Renal pelvis (tissue), 4 donors: Measurements from ENCODE around the gene ABCA9. TPM values are rescaled to one million over a fixed set of nuclear protein-coding genes. Genes with fewer than 3 reads are reported as not detected.
A peak's percentile ranks its signal among the peaks of the same experiment; 100 is the strongest.
"Not testable (repeated sequence)": the region's sequence is repeated elsewhere in the genome, so short reads cannot be mapped to it uniquely, and the experiment has no call there.

Experiments
- DNase-seq: peaks from one replicate; pipeline ENCODE4 v3.0.0-alpha.2; 2013
- polyA plus RNA-seq, 3 donors: library from polyadenylated mRNA; unstranded; fragments of 120-200 nt; gene quantifications; one replicate each; pipeline ENCODE4 v1.2.1, GENCODE V29; 2013; ENCODE audit not compliant: insufficient read length in 3 of 3

The ABCA9 gene
- polyA plus RNA-seq, 3 donors: 1.8 to 6.6 (median 4.2) TPM

- no peak for DNase-seq
Observed at GRCh38 chr17:69044371-69044770, 16.4 kb downstream of the ABCA9 start.

DNA sequence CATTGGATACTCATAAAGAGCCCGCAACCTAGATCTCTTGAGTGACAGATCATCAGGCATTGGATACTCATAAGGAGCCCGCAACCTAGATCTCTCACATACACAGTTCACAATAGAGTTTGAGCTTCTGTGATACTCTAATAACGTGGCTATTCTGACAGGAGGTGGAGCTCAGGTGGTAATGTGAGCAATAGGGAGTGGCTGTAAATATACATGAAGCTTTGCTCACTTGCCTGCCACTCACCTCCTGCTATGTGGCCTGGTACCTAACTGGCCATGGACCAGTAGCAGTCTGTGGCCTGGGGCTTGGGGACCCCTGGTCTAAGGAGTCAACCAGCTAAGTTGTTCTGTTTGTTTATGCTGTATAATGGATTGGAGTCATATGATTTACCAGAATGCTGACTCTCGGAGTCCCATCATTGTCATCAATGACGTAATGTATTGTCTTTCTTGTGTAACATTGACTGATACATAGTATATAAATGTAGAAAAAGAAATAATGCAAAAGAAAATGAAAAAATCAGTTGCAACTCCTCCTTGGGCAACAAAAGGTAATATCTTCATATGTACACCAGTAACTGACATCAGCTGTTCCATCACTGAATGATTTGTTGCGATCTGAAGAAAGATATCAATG is 17.5 kb downstream of the ABCA9 start:
- no peak for DNase-seq

GRCh38 chr17:69042308-69042707 is 18.4 kb downstream of the ABCA9 start:
- no peak for DNase-seq

- DNase-seq: no peak
Observed at GRCh38 chr17:69031839-69032238, 28.9 kb downstream of the ABCA9 start.

DNA sequence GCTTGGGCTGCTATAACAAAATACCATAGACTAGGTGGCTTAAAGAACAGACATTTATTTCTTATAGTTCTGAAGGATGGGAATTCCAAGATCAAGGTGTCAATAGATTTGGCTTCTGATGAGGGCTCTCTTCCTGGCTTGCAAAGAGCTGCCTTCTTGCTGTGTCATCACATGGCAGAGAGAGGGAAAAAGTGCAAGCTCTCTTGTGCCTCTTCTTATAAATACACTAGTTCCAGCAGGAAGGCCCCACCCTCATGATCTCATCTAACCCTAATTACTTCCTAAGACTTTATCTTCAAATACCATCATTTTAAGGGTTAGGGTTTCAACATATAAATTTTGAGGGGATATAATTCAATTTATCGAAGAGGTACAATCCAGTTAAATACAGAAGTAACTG is 30.6 kb downstream of the ABCA9 start:
- no peak for DNase-seq

GRCh38 chr17:69018687-69019086 is 42.0 kb downstream of the ABCA9 start:
- no peak for DNase-seq

- DNase-seq: no peak
Observed at GRCh38 chr17:69018022-69018615, 42.6 kb downstream of the ABCA9 start.

DNA sequence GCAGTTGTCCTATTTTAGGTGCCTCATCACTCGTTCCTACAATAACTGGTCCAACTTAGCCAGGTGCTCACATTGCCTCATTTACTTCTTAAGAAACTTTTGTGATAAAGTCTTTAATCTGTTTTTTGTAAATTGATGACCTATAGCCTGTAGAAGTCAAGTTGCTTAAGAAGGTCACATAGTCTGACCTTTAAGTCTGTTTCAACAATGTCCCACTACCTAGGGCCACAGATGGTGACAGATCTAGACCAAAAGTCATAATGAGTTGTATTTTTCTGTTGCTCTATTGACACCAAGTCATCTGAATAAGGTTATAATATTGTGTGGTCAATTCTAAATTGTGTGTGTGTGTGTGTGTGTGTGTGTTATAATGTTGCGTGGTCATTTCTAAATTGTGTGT is 45.1 kb downstream of the ABCA9 start:
- DNase-seq: no peak

DNA sequence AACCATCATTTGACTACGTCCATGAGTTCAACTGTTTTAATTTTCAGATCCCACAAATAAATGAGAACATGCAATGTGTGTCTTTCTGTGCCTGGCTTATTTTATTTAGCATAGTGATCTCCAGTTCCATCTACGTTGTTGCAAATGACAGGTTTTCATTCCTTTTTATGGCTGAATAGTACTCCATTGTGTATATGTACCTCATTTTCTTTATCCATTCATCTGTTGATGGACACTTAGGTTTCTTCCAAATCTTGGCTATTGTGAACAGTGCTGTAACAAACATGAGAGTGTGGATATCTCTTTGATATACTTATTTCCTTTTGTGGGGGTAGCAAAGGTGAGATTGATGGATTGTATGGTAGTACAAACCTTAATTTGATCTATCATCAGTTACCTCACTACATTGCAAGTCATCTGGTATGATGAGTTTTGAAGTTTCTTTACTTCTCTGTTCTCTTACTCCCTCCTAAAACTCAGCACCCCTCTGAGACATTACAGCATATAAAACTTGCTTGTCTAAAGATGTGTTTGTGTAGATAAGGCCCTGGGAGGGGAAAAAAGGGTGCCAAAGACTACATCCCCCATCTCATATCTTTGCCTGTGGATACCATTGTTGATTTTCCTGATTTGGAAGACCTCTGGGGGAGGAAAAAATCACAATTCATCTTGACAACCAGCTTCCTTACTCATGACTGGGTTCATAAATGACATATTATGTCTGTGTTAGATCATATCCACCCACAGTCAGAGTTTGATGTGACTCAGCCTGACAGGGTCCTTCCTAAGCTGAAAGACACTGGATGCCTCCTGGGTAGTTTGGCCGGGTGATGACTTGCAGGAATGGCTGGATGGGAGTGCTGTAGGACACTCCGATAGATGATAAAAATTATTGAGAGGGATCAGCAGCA is 47.6 kb downstream of the ABCA9 start:
- DNase-seq: no peak

GRCh38 chr17:69009930-69010329 is 50.8 kb downstream of the ABCA9 start:
- DNase-seq: no peak

DNA sequence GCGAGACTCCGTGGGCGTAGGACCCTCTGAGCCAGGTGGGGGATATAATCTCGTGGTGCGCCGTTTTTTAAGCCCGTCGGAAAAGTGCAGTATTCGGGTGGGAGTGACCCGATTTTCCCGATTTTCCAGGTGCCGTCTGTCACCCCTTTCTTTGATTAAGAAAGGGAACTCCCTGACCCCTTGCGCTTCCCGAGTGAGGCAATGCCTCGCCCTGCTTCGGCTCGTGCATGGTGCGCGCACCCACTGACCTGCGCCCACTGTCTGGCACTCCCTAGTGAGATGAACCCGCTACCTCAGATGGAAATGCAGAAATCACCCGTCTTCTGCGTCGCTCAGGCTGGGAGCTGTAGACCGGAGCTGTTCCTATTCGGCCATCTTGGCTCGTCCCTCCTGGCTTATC is 56.0 kb downstream of the ABCA9 start:
- not testable (repeated sequence) for DNase-seq

DNA sequence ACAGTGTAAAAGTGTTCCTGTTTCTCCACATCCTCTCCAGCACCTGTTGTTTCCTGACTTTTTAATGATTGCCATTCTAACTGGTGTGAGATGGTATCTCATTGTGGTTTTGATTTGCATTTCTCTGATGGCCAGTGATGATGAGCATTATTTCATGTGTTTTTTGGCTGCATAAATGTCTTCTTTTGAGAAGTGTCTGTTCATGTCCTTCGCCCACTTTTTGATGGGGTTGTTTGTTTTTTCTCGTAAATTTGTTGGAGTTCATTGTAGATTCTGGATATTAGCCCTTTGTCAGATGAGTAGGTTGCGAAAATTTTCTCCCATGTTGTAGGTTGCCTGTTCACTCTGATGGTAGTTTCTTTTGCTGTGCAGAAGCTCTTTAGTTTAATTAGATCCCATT is 61.0 kb downstream of the ABCA9 start:
- DNase-seq: not testable (repeated sequence)

- DNase-seq: no peak
Observed at GRCh38 chr17:68993112-68993511, 67.6 kb downstream of the ABCA9 start.

DNA sequence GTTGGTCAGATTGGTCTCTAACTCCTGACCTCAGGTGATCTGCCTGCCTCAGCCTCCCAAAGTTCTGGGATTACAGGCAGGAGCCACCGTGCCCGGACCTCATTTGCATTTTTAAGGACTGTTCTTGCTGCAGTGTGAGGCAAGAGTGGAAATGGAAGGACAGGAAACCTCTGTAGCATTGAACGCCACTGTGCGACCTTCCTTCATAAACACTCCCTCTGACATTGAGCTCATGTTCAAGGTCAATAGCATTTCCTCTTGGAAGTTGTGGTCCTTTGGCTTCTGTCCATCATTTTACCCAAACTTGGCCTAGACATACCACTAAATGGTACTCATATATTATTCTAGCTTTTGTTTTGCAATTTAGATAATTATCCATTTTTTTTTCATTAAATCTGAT is 72.8 kb downstream of the ABCA9 start:
- no peak for DNase-seq

- peak; percentile 66 for DNase-seq
Observed at GRCh38 chr17:68981288-68981687, 79.4 kb downstream of the ABCA9 start.

- no peak for DNase-seq
Observed at GRCh38 chr17:68973098-68973846, 87.5 kb downstream of the ABCA9 start.

GRCh38 chr17:68972119-68972704 is 88.5 kb downstream of the ABCA9 start:
- peak; percentile 14 for DNase-seq

GRCh38 chr17:68969101-68969500 is 91.6 kb downstream of the ABCA9 start:
- no peak for DNase-seq

DNA sequence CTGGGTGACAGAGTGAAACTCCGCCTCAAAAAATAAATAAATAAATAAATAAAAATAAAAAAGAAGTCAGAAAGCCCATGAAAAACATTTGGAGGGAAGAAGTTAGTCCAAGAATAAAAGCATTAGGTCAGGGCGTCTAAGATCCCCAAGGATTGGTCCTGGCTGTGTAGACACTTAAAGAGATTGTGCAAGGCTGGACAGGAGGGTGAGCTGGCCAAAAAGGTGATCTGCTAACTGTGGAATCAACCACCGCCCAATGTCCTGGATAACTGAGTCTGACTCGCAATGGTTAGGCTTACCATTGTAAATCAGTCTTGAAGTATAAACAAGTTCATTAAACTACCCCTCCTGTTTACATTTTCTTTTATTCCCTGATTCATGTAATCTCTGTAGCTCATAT is 96.8 kb downstream of the ABCA9 start:
- DNase-seq: no peak

- no peak for DNase-seq
Observed at GRCh38 chr17:68961214-68961882, 99.4 kb downstream of the ABCA9 start.

GRCh38 chr17:68959117-68959516 is 101.6 kb downstream of the ABCA9 start:
- DNase-seq: not testable (repeated sequence)
